MM.1S (cell line): ENCODE results near the gene KRT5.
"Not testable (repeated sequence)": the region's sequence is repeated elsewhere in the genome, so short reads cannot be mapped to it uniquely, and the experiment has no call there.

Experiments
- DNase-seq: peaks from one replicate; pipeline ENCODE4 v3.0.0-alpha.2; 2015
- H2AFZ ChIP-seq: fragments of 300-600 bp; sonication (generic); 2 replicates; pipeline ENCODE4 v1.6.0; 2016; ENCODE audit warnings: antibody characterized with exemption, low read length
- H3F3A ChIP-seq: fragments of 300-600 bp; sonication (generic); 2 replicates; pipeline ENCODE4 v1.6.1; 2016; ENCODE audit warnings: mild to moderate bottlenecking, antibody characterized with exemption, low read length, moderate library complexity, mixed read lengths; ENCODE audit not compliant: insufficient read depth
- H3K27ac ChIP-seq: fragments of 300-600 bp; sonication (generic); 2 replicates; pipeline ENCODE4 v1.5.1; 2016; ENCODE audit warnings: mild to moderate bottlenecking, low read length
- H3K27me3 ChIP-seq: fragments of 300-600 bp; sonication (generic); replicated peaks from 2 replicates; pipeline ENCODE4 v1.6.0; 2016; ENCODE audit warnings: low read length; ENCODE audit not compliant: insufficient read depth
- H3K36me3 ChIP-seq: fragments of 300-600 bp; sonication (generic); replicated peaks from 2 replicates; pipeline ENCODE4 v1.6.1; 2016; ENCODE audit warnings: mild to moderate bottlenecking, low read length, mixed read lengths; ENCODE audit not compliant: insufficient read depth
- H3K4me1 ChIP-seq: fragments of 300-600 bp; sonication (generic); 2 replicates; pipeline ENCODE4 v1.6.1; 2016; ENCODE audit warnings: low read length, mixed read lengths
- H3K4me2 ChIP-seq: fragments of 300-600 bp; sonication (generic); 2 replicates; pipeline ENCODE4 v1.6.0; 2016; ENCODE audit warnings: low read depth, low read length
- H3K4me3 ChIP-seq: fragments of 300-600 bp; sonication (generic); 2 replicates; pipeline ENCODE4 v1.5.1; 2016; ENCODE audit warnings: low read length, mixed read lengths
- H3K79me2 ChIP-seq: fragments of 300-600 bp; sonication (generic); 2 replicates; pipeline ENCODE4 v1.6.1; 2016; ENCODE audit warnings: mixed run types, low read length, mixed read lengths
- H3K9ac ChIP-seq: fragments of 300-600 bp; sonication (generic); 2 replicates; pipeline ENCODE4 v1.6.1; 2016; ENCODE audit warnings: low read length, mixed read lengths
- H3K9me2 ChIP-seq: fragments of 300-600 bp; sonication (generic); replicated peaks from 2 replicates; pipeline ENCODE4 v1.6.1; 2016; ENCODE audit warnings: mild to moderate bottlenecking, low read length, mixed read lengths; ENCODE audit not compliant: insufficient read depth
- H3K9me3 ChIP-seq: fragments of 300-600 bp; sonication (generic); replicated peaks from 2 replicates; pipeline ENCODE4 v1.6.1; 2016; ENCODE audit warnings: mild to moderate bottlenecking, low read length, mixed read lengths; ENCODE audit not compliant: insufficient read depth
- H4K20me1 ChIP-seq: fragments of 300-600 bp; sonication (generic); 2 replicates; pipeline ENCODE4 v1.6.1; 2016; ENCODE audit warnings: mild to moderate bottlenecking, low read length, moderate library complexity, mixed read lengths; ENCODE audit not compliant: insufficient read depth
- EZH2 ChIP-seq: fragments of 300-600 bp; sonication (generic); optimal IDR thresholded peaks from 2 replicates; pipeline ENCODE3; 2017; ENCODE audit warnings: low read depth, mild to moderate bottlenecking, antibody characterized with exemption, low read length, mixed read lengths
- EZH2phosphoT487 ChIP-seq: fragments of 300-600 bp; sonication (generic); IDR thresholded peaks from 2 replicates; pipeline ENCODE4 v1.6.1; 2018; ENCODE audit warnings: antibody characterized with exemption, low read length
- TF ChIP-seq, protein P1 (sequence below): fragments of 300-600 bp; sonication (generic); IDR thresholded peaks from 2 replicates; pipeline ENCODE4 v1.5.1; 2016; ENCODE audit warnings: antibody characterized with exemption, low read length, mixed read lengths

The KRT5 gene

DNA sequence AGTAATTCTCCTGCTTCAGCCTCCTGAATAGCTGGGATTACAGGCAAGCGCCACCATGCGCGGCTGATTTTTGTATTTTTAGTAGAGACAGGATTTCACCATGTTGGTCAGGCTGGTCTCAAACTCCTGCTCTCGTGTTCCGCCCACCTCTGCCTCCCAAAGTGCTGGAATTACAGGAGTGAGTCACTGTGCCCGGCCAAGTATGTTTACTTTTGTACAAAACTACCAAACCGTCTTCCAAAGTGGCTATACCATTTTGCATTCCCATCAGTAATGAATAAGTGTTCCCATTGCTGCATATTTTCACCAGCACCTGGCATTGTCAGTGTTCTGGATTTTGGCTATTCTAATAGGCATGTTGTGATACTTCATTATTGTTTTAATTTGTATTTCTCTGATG lies 18.7 kb downstream of the KRT5 start:
- TF ChIP-seq, protein P1, sequence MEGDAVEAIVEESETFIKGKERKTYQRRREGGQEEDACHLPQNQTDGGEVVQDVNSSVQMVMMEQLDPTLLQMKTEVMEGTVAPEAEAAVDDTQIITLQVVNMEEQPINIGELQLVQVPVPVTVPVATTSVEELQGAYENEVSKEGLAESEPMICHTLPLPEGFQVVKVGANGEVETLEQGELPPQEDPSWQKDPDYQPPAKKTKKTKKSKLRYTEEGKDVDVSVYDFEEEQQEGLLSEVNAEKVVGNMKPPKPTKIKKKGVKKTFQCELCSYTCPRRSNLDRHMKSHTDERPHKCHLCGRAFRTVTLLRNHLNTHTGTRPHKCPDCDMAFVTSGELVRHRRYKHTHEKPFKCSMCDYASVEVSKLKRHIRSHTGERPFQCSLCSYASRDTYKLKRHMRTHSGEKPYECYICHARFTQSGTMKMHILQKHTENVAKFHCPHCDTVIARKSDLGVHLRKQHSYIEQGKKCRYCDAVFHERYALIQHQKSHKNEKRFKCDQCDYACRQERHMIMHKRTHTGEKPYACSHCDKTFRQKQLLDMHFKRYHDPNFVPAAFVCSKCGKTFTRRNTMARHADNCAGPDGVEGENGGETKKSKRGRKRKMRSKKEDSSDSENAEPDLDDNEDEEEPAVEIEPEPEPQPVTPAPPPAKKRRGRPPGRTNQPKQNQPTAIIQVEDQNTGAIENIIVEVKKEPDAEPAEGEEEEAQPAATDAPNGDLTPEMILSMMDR: no peak
- no peak for TF ChIP-seq EZH2phosphoT487
- no peak for TF ChIP-seq EZH2
- H3K4me2 ChIP-seq: no peak overlapping the region
- no peaks in the 10 kb centered on the region for H4K20me1 ChIP-seq
- no peaks in the 10 kb centered on the region for H3K36me3 ChIP-seq
- no peak for DNase-seq
- no peaks in the 10 kb centered on the region for H3F3A ChIP-seq
- no peak overlapping the region for H3K9ac ChIP-seq
- H3K9me2 ChIP-seq: no peaks in the 10 kb centered on the region
- H3K4me3 ChIP-seq: no peak overlapping the region
- H3K9me3 ChIP-seq: no peaks in the 10 kb centered on the region
- H3K27me3 ChIP-seq: peaks cover 8% of the 10 kb centered on the region; the same call in 1 of the 2 replicates
- no peak overlapping the region for H2AFZ ChIP-seq
- no peaks in the 10 kb centered on the region for H3K4me1 ChIP-seq
- no peak overlapping the region for H3K27ac ChIP-seq
- H3K79me2 ChIP-seq: no peaks in the 10 kb centered on the region

DNA sequence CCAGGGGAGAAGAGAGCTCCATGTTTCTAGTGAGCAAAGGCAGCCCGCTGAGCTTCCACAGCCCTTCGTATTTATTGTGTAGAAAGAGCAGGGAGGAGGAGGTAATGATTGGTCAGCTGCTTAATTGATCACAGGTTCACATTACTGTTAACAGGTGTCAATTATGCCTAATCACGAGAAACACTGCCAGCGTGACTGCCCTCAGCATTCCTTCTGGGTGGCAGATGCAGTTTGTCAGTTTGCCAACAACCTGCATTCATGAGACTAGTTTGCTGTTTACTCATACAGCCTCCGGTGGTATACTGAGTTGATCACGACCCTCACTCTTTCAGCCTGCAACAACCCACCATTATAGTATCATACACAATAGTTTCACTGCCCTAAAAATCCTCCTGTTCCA lies 19.6 kb downstream of the KRT5 start:
- H3K4me2 ChIP-seq, H3K9me2 ChIP-seq, H3K9ac ChIP-seq, H3F3A ChIP-seq, H3K9me3 ChIP-seq, H3K4me1 ChIP-seq, H3K79me2 ChIP-seq, H4K20me1 ChIP-seq, H2AFZ ChIP-seq, H3K27ac ChIP-seq, H3K27me3 ChIP-seq, H3K36me3 ChIP-seq, H3K4me3 ChIP-seq, DNase-seq: not testable (repeated sequence)

GRCh38 chr12:52499806-52500560 lies 20.2 kb downstream of the KRT5 start:
- no peaks in the 10 kb centered on the region for H3F3A ChIP-seq
- DNase-seq: no peak
- H3K9me2 ChIP-seq: no peaks in the 10 kb centered on the region
- no peak overlapping the region for H3K9ac ChIP-seq
- no peak overlapping the region for H2AFZ ChIP-seq
- no peaks in the 10 kb centered on the region for H3K36me3 ChIP-seq
- no peak overlapping the region for H3K27ac ChIP-seq
- H3K27me3 ChIP-seq: 0 out of 2 replicates have a peak, but pooled peaks cover 4% of the 10 kb centered on the region
- H3K79me2 ChIP-seq: no peaks in the 10 kb centered on the region
- H3K4me3 ChIP-seq: no peak overlapping the region
- H3K9me3 ChIP-seq: no peaks in the 10 kb centered on the region
- H3K4me2 ChIP-seq: no peak overlapping the region
- no peaks in the 10 kb centered on the region for H4K20me1 ChIP-seq
- no peaks in the 10 kb centered on the region for H3K4me1 ChIP-seq
- no peak for TF ChIP-seq EZH2
- no peak for TF ChIP-seq EZH2phosphoT487
- TF ChIP-seq, protein P1: no peak

GRCh38 chr12:52498946-52499345 lies 21.2 kb downstream of the KRT5 start:
- no peaks in the 10 kb centered on the region for H3K9me3 ChIP-seq
- H3K27me3 ChIP-seq: peaks cover 6% of the 10 kb centered on the region; the same call in 1 of the 2 replicates
- H3F3A ChIP-seq: no peaks in the 10 kb centered on the region
- H4K20me1 ChIP-seq: no peaks in the 10 kb centered on the region
- no peak overlapping the region for H3K27ac ChIP-seq
- no peak overlapping the region for H2AFZ ChIP-seq
- no peak for DNase-seq
- no peak overlapping the region for H3K4me3 ChIP-seq
- no peaks in the 10 kb centered on the region for H3K79me2 ChIP-seq
- TF ChIP-seq EZH2: no peak
- TF ChIP-seq, protein P1: no peak
- TF ChIP-seq EZH2phosphoT487: no peak
- no peak overlapping the region for H3K9ac ChIP-seq
- H3K36me3 ChIP-seq: no peaks in the 10 kb centered on the region
- H3K4me2 ChIP-seq: no peak overlapping the region
- no peaks in the 10 kb centered on the region for H3K4me1 ChIP-seq
- no peaks in the 10 kb centered on the region for H3K9me2 ChIP-seq
